Middle frontal gyrus (tissue), 1 donor: ENCODE results near the gene ANK2.
"Not testable (repeated sequence)": the region's sequence is repeated elsewhere in the genome, so short reads cannot be mapped to it uniquely, and the experiment has no call there.

Experiments used
- DNase-seq: peaks from one replicate; pipeline ENCODE4 v3.0.0-alpha.2; 2015; ENCODE audit warnings: low spot score; ENCODE audit errors: extremely low spot score

Gene ANK2

DNA sequence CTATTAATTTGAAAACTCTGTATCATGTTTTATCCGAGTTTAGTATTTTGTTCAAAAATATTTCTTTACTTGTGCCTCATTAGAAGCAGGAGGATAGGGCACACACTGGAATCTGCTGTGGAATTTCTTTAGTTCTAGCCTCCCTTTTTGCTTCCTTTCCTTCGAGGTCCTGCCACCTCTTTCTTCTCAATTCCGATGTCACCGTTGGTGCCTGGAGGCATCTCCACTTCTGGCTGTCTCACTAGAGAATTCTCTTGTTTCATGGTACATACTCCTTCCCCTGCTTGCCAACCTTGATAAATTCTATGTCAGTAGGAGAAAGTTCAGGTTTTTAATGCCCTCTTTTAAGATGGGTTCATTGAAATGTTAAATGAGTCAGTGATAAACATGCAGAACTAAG lies 140.1 kb downstream of the ANK2 start:
- DNase-seq = no peak

- no peak for DNase-seq
These were observed 159.7 kb downstream of the ANK2 start for GRCh38 chr4:113209153-113209552.

- DNase-seq = no peak
These were observed 160.3 kb downstream of the ANK2 start for GRCh38 chr4:113209652-113210320.

- DNase-seq = no peak
These were observed 163.2 kb downstream of the ANK2 start for GRCh38 chr4:113212613-113213012.

DNA sequence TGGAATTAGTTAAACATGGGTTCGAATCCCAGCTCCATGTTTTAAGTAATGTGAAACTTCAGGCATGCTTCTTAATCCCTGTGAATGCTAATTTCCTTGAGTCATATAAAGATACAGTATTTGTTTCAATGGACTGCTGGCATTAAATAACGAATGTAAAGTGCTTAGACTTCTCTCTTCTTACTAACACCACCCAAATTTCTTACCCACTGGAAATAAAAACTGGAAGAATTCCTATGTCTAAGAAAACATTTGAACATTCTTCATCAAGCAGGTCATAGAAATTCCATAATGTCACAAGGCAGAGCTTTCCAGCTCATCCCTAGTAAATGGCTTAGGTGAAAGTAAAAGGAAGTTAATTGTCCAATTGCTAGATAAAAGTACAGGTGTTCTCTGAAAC lies 172.5 kb downstream of the ANK2 start:
- DNase-seq = no peak

DNA sequence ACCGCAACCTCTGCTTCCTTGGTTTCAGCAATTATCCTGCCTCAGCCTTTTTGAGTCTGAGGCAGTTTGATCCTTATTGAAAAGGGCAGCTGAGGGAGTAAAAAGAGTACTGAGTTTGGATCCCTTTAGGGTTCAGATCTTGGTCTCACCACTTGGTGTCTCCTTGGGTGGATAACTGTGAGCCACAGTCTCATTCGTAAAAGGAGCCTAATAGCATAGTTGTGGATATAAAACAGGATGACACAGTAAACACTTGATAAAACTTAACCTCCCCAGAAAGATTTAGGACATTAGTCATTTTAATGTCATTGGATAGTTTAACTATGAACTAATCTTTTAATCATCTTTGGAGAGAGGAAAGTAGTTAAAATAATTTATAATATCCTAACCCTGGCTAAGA lies 173.0 kb downstream of the ANK2 start:
- DNase-seq = no peak

DNA sequence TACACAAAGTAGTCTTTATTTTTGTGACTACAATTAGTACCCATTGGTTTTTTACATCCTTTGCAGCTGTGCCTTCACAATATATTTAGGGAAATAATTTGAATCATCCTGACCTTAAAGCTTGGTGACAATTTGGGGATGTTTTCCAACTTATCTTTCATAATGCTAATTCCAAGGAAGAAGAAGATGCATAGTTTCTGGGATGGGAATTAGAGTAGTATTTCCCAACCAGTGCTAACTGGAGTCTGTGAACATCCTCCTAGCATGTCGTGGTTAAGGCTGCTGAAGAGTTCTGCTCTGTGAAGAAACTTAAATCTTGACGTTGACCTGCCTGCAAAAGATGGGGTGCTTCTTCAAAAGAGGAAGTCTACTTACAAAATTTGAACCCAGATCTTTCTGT lies 173.5 kb downstream of the ANK2 start:
- no peak for DNase-seq

DNA sequence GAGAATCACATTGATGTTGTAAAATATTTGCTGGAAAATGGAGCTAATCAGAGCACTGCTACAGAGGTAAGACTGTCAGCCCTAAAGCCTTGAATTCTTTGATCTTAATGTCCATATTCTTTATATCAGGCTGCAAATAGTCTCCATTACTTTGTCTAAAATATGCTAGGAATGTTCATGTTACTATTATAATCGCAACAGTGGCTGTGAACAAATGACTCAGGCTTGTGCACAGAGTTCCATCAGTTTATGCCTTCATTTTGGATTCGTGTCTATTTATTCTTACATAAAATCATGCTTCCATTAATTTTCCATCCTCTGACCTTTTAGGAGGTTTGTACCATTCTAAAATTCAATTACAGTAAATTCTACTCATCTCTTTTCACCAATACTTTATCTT lies 182.7 kb downstream of the ANK2 start:
- DNase-seq = no peak

- DNase-seq = no peak
These were observed 187.5 kb downstream of the ANK2 start for GRCh38 chr4:113236916-113237315.

GRCh38 chr4:113243312-113243711 lies 193.9 kb downstream of the ANK2 start:
- DNase-seq = no peak

DNA sequence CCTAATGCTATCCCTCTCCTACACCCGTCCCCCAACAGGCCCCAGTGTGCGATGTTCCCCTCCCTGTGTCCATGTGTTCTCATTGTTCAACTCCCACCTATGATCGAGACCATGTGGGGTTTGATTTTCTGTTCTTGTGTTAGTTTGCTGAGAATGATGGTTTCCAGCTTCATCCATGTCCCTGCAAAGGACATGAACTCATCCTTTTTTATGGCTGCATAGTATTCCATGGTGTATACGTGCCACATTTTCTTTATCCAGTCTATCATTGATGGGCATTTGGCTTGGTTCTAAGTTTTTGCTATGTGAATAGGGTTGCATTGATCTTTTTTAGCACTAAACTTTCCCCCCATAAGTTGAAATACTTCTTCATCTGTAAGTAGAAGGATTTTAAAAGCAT lies 195.3 kb downstream of the ANK2 start:
- not testable (repeated sequence) for DNase-seq

- DNase-seq = no peak
These were observed 198.9 kb downstream of the ANK2 start for GRCh38 chr4:113248320-113248719.

DNA sequence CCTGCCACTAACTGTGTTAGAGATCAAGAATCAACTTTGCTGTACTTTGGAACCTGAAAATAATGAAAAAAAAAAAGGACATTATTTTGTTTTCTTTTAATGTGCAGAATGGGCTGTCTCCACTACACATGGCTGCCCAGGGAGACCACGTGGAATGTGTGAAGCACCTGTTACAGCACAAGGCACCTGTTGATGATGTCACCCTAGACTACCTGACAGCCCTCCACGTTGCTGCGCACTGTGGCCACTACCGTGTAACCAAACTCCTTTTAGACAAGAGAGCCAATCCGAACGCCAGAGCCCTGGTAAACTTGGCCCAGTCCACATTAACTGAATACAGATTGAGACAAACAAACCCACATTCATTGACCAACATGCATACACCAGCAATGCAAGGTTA lies 206.2 kb downstream of the ANK2 start:
- no peak for DNase-seq

- no peak for DNase-seq
These were observed 207.5 kb downstream of the ANK2 start for GRCh38 chr4:113256946-113257345.

DNA sequence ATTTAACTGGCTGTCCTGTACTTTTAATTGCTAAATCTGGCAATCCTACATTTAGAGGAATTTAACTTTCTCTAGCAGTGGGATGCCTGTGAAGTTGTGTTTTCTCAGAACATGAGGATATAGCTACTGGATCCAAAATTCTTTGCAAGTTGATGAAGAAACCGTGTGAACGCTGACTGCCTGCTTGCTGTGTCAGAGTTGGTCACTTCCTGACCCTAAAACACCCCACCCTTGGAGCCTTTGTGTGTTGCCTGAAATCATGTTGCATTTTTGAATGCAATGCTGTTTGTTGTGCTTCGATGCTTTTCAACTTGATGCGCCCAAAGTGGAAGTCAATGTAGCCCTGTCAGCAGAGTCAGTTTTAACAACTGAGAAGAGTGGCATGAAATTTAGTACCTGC lies 211.2 kb downstream of the ANK2 start:
- no peak for DNase-seq

- DNase-seq = no peak
These were observed 213.8 kb downstream of the ANK2 start for GRCh38 chr4:113263274-113263673.

DNA sequence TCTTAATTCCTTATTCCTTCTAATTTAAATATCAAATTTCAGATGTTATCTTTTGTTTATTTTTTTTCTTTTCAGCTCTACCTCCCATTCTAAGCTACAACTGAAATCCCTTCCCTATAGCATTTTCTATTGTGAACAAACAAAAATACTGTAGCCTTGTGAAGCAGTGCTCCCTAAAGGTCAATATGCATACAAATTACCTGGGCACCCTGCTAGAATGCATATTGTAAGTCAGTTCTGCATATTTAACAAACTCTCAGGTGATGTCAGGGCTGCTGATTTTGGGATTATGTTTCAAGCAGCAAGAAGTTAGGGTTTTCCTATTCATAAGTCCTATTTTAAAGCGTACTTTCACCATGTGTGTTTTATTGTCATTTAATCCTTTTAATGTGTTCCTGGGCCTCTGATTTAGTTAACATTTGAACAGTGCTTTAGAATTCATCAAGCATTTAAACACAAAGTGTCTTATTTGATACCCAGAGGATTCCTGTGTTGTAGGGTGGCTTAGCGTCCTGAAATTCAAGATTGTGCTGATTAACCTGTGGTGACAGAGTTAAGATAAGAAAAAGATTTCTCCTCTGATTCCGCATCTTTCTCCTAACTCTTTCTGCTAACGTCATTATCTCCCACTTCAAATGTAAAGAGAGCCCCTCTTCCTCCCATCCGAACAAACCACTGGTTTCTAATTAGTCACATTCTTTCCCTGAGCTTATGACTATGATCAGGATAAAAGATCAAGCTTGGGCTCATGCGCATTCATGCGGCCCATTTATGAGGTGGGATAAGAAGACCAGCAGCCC lies 221.3 kb downstream of the ANK2 start:
- DNase-seq = no peak

DNA sequence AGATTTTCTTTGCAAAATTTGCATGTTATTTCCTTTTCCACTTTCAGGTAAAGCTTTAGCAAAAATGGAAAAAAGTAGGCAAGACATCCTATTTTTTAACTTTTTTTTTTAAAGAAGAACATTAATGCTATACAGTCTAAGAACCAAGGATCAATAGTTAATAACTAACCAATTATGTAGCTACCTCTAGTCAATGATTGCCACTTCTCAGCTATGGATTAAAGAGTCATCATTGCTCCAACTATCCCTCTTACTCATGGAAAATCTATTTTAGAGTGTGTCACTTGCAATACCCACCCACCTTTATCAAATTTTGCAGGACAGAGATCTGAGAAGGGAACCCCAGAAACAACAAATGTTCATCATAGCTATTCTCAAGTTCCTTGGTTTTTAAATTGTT lies 223.1 kb downstream of the ANK2 start:
- DNase-seq = no peak

GRCh38 chr4:113273721-113274220 lies 224.3 kb downstream of the ANK2 start:
- no peak for DNase-seq

GRCh38 chr4:113276464-113277170 lies 227.2 kb downstream of the ANK2 start:
- DNase-seq = no peak

DNA sequence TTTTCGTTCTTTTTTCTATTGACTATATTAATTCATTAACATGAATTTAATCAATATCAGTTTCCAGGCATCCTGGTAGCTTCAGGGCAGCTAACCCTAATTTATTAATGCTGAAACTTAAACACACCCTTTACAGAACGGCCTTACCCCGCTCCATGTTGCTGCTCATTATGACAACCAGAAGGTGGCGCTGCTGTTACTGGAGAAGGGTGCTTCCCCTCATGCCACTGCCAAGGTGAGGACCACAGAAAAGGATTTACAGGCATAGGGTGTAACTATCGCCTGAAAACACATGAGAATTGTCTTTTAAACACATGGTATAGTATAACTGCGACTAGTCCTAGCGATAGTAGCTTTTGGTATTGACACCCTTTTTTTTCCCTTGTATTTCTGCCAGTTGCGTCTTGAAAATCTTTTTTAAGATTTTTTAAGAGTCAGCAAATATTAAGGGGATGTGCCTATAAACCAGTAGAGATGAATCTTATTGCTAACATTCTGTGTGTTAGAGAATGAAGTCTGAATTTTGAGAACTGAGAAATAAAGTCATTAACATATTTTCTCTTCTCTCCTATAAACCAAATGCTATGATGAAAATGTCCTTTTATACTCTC lies 229.0 kb downstream of the ANK2 start:
- peak; percentile 43 for DNase-seq

GRCh38 chr4:113285501-113285900 lies 236.0 kb downstream of the ANK2 start:
- DNase-seq = no peak
